EL (cell line): ENCODE results near the gene JRKL.

ENCODE experiments used
- DNase-seq: peaks from one replicate; pipeline ENCODE4 v3.0.0-alpha.2; 2016

The JRKL gene

GRCh38 chr11:96389720-96390487 lies at the start of gene JRKL, which contains the start of gene CCDC82:
TSS of gene JRKL (plus strand) at chr11:96390013. CDS start at chr11:96390650, 637 bp downstream.
TSS of gene CCDC82 (minus strand) at chr11:96389912. CDS start at chr11:96384747, 5,165 bp downstream.
- peak; percentile 97 for DNase-seq

- DNase-seq, result no peak
Measured at GRCh38 chr11:96340555-96340885, 49.3 kb upstream of the JRKL start.

GRCh38 chr11:96341211-96342013 lies 48.4 kb upstream of the JRKL start:
- DNase-seq, result peak; percentile 64

- DNase-seq, result peak; percentile 35
Measured at GRCh38 chr11:96342014-96342960, 47.5 kb upstream of the JRKL start.

GRCh38 chr11:96342961-96343711 lies 46.7 kb upstream of the JRKL start, which contains the start of gene MAML2:
TSS of gene MAML2 (minus strand) at chr11:96343195. CDS start at chr11:96341895, 1,300 bp downstream.
- peak; percentile 96 for DNase-seq

- DNase-seq, result no peak
Measured at GRCh38 chr11:96356848-96357247, 33.0 kb upstream of the JRKL start.

- no peak for DNase-seq
Measured at GRCh38 chr11:96357794-96358193, 32.0 kb upstream of the JRKL start.

GRCh38 chr11:96358321-96358720 lies 31.5 kb upstream of the JRKL start:
- no peak for DNase-seq

GRCh38 chr11:96361778-96362177 lies 28.0 kb upstream of the JRKL start:
- DNase-seq, result peak; percentile 12

GRCh38 chr11:96365493-96365892 lies 24.3 kb upstream of the JRKL start:
- DNase-seq, result no peak

- peak; percentile 7 for DNase-seq
Measured at GRCh38 chr11:96366024-96366423, 23.8 kb upstream of the JRKL start.

- no peak for DNase-seq
Measured at GRCh38 chr11:96367342-96367741, 22.5 kb upstream of the JRKL start.

- no peak for DNase-seq
Measured at GRCh38 chr11:96373826-96374225, 16.0 kb upstream of the JRKL start.

GRCh38 chr11:96376796-96377195 lies 13.0 kb upstream of the JRKL start:
- DNase-seq, result no peak

- DNase-seq, result no peak
Measured at GRCh38 chr11:96384156-96384555, 5.7 kb upstream of the JRKL start.

GRCh38 chr11:96385187-96385586 lies 4.6 kb upstream of the JRKL start:
- DNase-seq, result no peak

GRCh38 chr11:96388891-96389719 lies 708 bp upstream of the JRKL start:
- DNase-seq, result no peak

- no peak for DNase-seq
Measured at GRCh38 chr11:96390488-96390792, 627 bp downstream of the JRKL start.

GRCh38 chr11:96391698-96392307 lies 2.0 kb downstream of the JRKL start:
- peak; percentile 14 for DNase-seq

GRCh38 chr11:96393753-96394348 lies 4.0 kb downstream of the JRKL start:
- DNase-seq, result peak; percentile 51
